Peyer's patch (tissue), 4 donors: Measurements from ENCODE around the gene ITPKB. TPM values are rescaled to one million over a fixed set of nuclear protein-coding genes. Genes with fewer than 3 reads are reported as not detected.

Source experiments
- DNase-seq, 3 donors: peaks; one replicate each; pipeline ENCODE4 v3.0.0-alpha.2; 2017 to 2019
- H3K27ac ChIP-seq, 4 donors: fragments of 200-600 bp; sonication (generic); one replicate each; pipeline ENCODE4 v1.5.1; 2016 to 2019
- H3K27me3 ChIP-seq, 2 donors: fragments of 200-600 bp; sonication (generic); one replicate each; pipeline ENCODE4 v1.5.1; 2019
- H3K36me3 ChIP-seq, 3 donors: fragments of 200-600 bp; sonication (generic); one replicate each; pipeline ENCODE4 v1.5.1; 2016 to 2019
- H3K4me1 ChIP-seq, 4 donors: fragments of 200-600 bp; sonication (generic); one replicate each; pipeline ENCODE4 v1.5.1; 2016 to 2019
- H3K4me3 ChIP-seq, 4 donors: fragments of 200-600 bp; sonication (generic); 1 replicate in 3 of 4; 2 replicates in 1 of 4; pipeline ENCODE4 v1.5.1; 2016 to 2019; ENCODE audit warnings: mild to moderate bottlenecking in 1 of 4
- H3K9me3 ChIP-seq, 4 donors: fragments of 200-600 bp; sonication (generic); one replicate each; pipeline ENCODE4 v1.5.1; 2016 to 2019; ENCODE audit warnings: mild to moderate bottlenecking in 1 of 4
- CTCF ChIP-seq, 6 experiments: fragments of 450-650 bp in 4 of 6; fragments of 200-600 bp in 2 of 6; sonication (generic) in 1 of 6; IDR thresholded peaks; one replicate each; pipeline ENCODE4 v1.5.1; 2017 to 2019; ENCODE audit warnings: antibody characterized with exemption in 6 of 6, mild to moderate bottlenecking in 3 of 6, moderate library complexity in 1 of 6
- POLR2A ChIP-seq, 2 donors: fragments of 450-650 bp; IDR thresholded peaks; one replicate each; pipeline ENCODE4 v1.5.1; 2017; ENCODE audit warnings: antibody characterized with exemption in 2 of 2, mild to moderate bottlenecking in 2 of 2, moderate library complexity in 2 of 2
- total RNA-seq, 4 donors: library from RNA; depleted of rRNA; stranded (reverse); fragments of >200 nt; gene quantifications; one replicate each; pipeline ENCODE4 v1.1.0, GENCODE V29; 2016

The ITPKB gene
- total RNA-seq, 4 donors from 2014 or later = 9.5 to 36.3 (median 23.0) TPM

GRCh38 chr1:226719596-226720387 lies 19.3 kb downstream of the ITPKB start:
- Histone ChIP-seq H3K27me3 (no peaks in the 10 kb centered on the region), H3K4me1 (peaks cover 0 to 38% (median 10%) of the 10 kb centered on the region in 4 donors), H3K9me3 (no peaks in the 10 kb centered on the region), H3K27ac (no peak overlapping the region), H3K36me3 (no peaks in the 10 kb centered on the region), H3K4me3 (no peak overlapping the region)
- peak in 1 of 3 donors; percentile 27 for DNase-seq
- TF ChIP-seq CTCF (IDR thresholded peaks at IDR 0.05) (no peak), POLR2A (IDR thresholded peaks at IDR 0.05) (no peak)

- no peak for TF ChIP-seq POLR2A (IDR thresholded peaks at IDR 0.05)
- no peak for TF ChIP-seq CTCF (IDR thresholded peaks at IDR 0.05)
- peaks cover 0 to 26% (median 10%) of the 10 kb centered on the region in 4 donors for H3K4me1 ChIP-seq
- no peaks in the 10 kb centered on the region for H3K27me3 ChIP-seq
- peak in 2 of 3 donors; percentile 52 to 56 for DNase-seq
- no peaks in the 10 kb centered on the region for H3K36me3 ChIP-seq
- H3K4me3 ChIP-seq = no peak overlapping the region
- peak overlapping the region in 2 of 4 donors; percentile 22 to 57 for H3K27ac ChIP-seq
- H3K9me3 ChIP-seq = no peaks in the 10 kb centered on the region
Observed at GRCh38 chr1:226717256-226717909, 21.7 kb downstream of the ITPKB start.

GRCh38 chr1:226716577-226716976 lies 22.5 kb downstream of the ITPKB start:
- H3K4me1 ChIP-seq = peaks cover 0 to 34% (median 14%) of the 10 kb centered on the region in 4 donors
- H3K27ac ChIP-seq = no peak overlapping the region
- no peaks in the 10 kb centered on the region for H3K36me3 ChIP-seq
- TF ChIP-seq CTCF (IDR thresholded peaks at IDR 0.05) (no peak), POLR2A (IDR thresholded peaks at IDR 0.05) (no peak)
- H3K4me3 ChIP-seq = no peak overlapping the region
- H3K9me3 ChIP-seq = no peaks in the 10 kb centered on the region
- DNase-seq = no peak
- no peaks in the 10 kb centered on the region for H3K27me3 ChIP-seq

- H3K27ac ChIP-seq = peak overlapping the region in 1 of 4 donors; percentile 22
- no peak for DNase-seq
- no peak overlapping the region for H3K4me3 ChIP-seq
- TF ChIP-seq CTCF (IDR thresholded peaks at IDR 0.05) (no peak), POLR2A (IDR thresholded peaks at IDR 0.05) (no peak)
- no peaks in the 10 kb centered on the region for H3K27me3 ChIP-seq
- peaks cover 0 to 43% (median 24%) of the 10 kb centered on the region in 4 donors for H3K4me1 ChIP-seq
- no peaks in the 10 kb centered on the region for H3K9me3 ChIP-seq
- no peaks in the 10 kb centered on the region for H3K36me3 ChIP-seq
Observed at GRCh38 chr1:226714148-226714547, 24.9 kb downstream of the ITPKB start.

- Histone ChIP-seq H3K9me3 (no peaks in the 10 kb centered on the region), H3K27ac (peak overlapping the region in 3 of 4 donors; percentile 37 to 76 (median 73)), H3K27me3 (no peaks in the 10 kb centered on the region), H3K36me3 (no peaks in the 10 kb centered on the region), H3K4me1 (peaks cover 0 to 54% (median 27%) of the 10 kb centered on the region in 4 donors), H3K4me3 (peak overlapping the region in 1 of 4 donors; percentile 25)
- TF ChIP-seq CTCF (IDR thresholded peaks at IDR 0.05) (no peak), POLR2A (IDR thresholded peaks at IDR 0.05) (no peak)
- no peak for DNase-seq
Observed at GRCh38 chr1:226712742-226713419, 26.2 kb downstream of the ITPKB start.
